Effector memory CD4-positive, alpha-beta T cell (primary cell): Measurements from ENCODE around the gene ZMYND10.

Source experiments
- DNase-seq, 3 donors: peaks; one replicate each; pipeline ENCODE4 v3.0.0-alpha.2; 2020
- H3K27ac ChIP-seq: 2 replicates; pipeline ENCODE4 v1.7.0; 2013; ENCODE audit warnings: mild to moderate bottlenecking, low read length, moderate library complexity; ENCODE audit not compliant: insufficient read depth, poor library complexity, severe bottlenecking
- H3K27me3 ChIP-seq: replicated peaks from 2 replicates; pipeline ENCODE4 v1.7.0; 2013; ENCODE audit warnings: mild to moderate bottlenecking, low read length; ENCODE audit not compliant: insufficient read depth, control insufficient read depth, poor library complexity, severe bottlenecking
- H3K36me3 ChIP-seq: 2 replicates; pipeline ENCODE4 v1.7.0; 2013; ENCODE audit warnings: mild to moderate bottlenecking, low read length, moderate library complexity; ENCODE audit not compliant: control insufficient read depth, insufficient read depth
- H3K4me1 ChIP-seq: 2 replicates; pipeline ENCODE4 v1.7.0; 2013; ENCODE audit warnings: low read length, mild to moderate bottlenecking; ENCODE audit not compliant: control insufficient read depth, insufficient read depth, poor library complexity, severe bottlenecking
- H3K4me3 ChIP-seq: 2 replicates; pipeline ENCODE4 v1.7.0; 2013; ENCODE audit warnings: low read length, low read depth, mild to moderate bottlenecking; ENCODE audit not compliant: insufficient read depth, poor library complexity, severe bottlenecking
- H3K9me3 ChIP-seq: 2 replicates; pipeline ENCODE4 v1.7.0; 2013; ENCODE audit warnings: mild to moderate bottlenecking, low read length, moderate library complexity; ENCODE audit not compliant: control insufficient read depth
- total RNA-seq, 3 donors: gene quantifications; one replicate each; lab custom pipeline; 2026; lab: John Stamatoyannopoulos, UW

ZMYND10 gene
- total RNA-seq, result 0.86 to 2.5 (median 0.96) reads per million in 3 donors

DNA sequence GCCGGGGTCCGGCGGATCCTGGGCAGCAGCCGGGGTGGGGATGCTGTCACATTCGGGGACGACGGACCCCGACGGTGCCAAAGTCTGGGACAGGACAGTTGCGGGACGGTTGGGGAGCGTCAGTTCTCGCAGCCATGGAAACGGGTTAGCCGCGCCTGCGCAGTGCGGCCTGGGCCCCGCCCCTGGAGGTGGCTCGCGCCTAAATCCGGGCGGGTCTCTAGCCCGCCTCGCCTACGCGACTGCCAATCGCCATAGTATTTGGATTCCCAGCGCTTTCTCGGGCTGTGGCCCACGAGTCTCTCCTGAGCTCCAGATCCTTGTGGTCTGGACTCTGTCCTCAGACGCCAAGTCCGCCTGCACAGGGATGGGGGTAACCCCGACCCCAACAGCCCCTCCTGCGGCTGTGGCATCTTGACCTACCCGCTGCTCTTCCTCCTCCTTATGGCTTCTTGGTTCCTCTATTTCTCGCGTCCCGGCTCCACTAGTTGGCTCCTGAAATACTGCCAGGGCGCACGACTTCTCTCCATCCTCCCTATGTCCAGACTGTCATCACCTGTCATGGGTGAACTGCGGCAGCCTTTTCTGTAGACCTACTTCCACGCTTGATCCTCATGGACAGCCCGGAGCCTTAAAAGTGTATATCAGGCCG, at the start of gene ZMYND10:
Gene ZMYND10, minus strand, starts transcription at position 147 of the 649 bp plus-strand sequence. CDS start 153 bp downstream, outside the sequence.
- H3K27me3 ChIP-seq, result no peaks in the 10 kb centered on the region
- peak; percentile 60 to 77 (median 63) for DNase-seq
- no peaks in the 10 kb centered on the region for H3K9me3 ChIP-seq
- peaks cover 16% of the 10 kb centered on the region for H3K36me3 ChIP-seq
- H3K4me3 ChIP-seq, result peak within 1 kb of the TSS; percentile 33
- peaks cover 42% of the 10 kb centered on the region for H3K4me1 ChIP-seq
- no peak within 1 kb of the TSS for H3K27ac ChIP-seq

DNA sequence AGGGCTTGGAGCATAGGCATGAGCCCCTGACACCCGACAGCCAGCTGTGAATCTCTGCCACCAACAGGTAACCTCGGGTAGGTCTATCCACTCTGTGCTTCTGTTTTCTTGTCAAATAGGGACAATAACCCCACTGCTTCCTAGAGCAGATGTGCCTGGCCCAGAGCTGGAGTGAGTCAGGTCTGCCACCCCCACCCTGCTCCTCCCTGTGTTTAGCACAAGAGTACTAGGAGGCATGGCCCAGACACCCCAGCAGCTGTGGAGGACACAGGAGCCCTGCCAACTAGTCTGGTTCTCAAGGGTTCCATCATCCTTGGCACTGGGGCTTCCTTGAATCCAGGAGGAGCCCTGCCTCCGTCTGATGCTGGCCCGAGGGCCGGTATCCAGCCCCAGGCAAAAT, 47.5 kb upstream of the ZMYND10 start:
- Histone ChIP-seq H3K27me3 (no peaks in the 10 kb centered on the region), H3K4me1 (no peaks in the 10 kb centered on the region), H3K4me3 (no peak overlapping the region), H3K27ac (no peak overlapping the region), H3K9me3 (no peaks in the 10 kb centered on the region), H3K36me3 (no peaks in the 10 kb centered on the region)
- no peak for DNase-seq

DNA sequence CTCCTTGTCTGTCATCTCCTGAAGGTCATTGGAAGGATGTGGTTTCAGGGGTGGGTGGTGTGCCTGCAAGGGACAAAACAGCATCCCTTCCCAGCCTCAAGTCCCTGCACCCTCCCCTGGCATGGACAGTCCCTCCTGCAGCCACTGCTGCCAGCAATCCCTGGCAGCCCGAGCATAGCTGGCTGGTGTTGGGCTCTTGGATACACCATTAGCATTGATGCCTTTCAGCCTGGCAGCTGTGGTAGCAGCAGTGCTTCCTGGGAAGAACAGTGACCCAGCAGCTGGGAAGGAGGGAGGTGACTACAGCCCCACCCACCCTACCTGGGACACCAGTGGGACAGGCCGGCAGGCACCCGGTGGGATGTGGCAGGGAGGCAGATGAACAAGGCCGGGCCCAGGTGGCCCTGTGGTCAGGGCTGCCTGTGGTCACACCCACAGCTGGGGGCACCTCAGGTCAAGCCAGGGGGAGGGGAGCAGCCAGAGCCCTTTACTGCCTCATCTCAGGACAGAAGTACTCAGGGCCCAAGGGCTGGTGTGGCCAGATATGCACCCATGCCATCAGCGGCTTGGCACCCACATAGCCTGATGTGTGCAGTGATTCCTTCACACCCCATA, 46.7 kb upstream of the ZMYND10 start:
- Histone ChIP-seq H3K27ac (no peak overlapping the region), H3K9me3 (no peaks in the 10 kb centered on the region), H3K36me3 (no peaks in the 10 kb centered on the region), H3K4me1 (no peaks in the 10 kb centered on the region), H3K4me3 (no peak overlapping the region), H3K27me3 (no peaks in the 10 kb centered on the region)
- no peak for DNase-seq

DNA sequence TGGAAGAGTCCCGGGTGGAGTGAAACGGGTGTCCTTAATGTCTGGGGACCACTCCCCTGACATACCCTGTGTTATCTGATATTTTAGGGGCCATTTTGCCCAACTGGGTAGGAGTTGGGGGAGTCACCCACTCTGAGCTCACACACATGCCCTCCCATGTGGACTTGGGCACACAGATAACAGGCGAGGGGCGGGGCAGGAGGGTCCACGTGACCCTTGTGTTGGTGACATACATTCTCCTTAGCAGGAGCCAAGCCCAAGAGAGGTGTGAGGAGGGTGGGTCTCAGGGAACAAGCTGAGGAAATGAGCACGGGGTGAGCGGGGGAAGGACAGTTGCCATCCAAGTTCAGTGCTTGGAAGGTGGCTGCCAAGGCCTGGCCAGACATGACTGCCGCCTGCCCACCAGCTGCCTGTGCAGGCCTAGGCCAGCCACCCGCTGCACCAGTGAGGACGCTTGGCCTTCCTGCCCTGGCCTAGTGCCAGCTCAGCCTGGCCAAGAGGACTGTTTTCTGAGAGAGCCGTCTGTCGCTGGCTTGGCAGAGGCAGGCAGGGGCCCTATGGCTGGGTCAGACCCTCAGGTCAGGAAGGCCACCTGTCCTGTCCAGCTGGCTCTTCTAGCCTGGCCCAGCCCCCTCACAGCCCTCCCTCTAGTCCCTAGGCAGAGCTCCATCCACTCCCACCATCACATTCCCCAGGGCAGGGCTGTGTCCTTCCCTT, 45.1 kb upstream of the ZMYND10 start:
- Histone ChIP-seq H3K4me3 (no peak overlapping the region), H3K27ac (no peak overlapping the region), H3K36me3 (no peaks in the 10 kb centered on the region), H3K27me3 (no peaks in the 10 kb centered on the region), H3K4me1 (no peaks in the 10 kb centered on the region), H3K9me3 (no peaks in the 10 kb centered on the region)
- no peak for DNase-seq

DNA sequence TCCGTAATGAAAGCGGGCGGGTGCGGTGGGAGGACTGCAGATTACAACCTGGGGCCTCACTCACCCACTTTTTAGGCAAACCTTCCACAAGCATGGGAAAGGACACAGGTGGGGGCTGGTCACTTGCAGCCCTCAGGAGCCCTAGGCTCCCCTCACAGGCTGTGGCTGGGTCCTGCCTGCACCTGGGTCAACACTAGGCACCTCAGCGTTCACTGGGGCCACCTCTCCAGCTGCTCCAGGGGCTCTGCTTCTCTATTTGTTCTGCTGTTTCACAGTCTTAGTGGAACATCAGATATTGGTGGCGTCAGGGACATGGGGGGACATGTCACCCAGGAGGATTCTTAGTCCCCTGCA, 43.9 kb upstream of the ZMYND10 start:
- no peak overlapping the region for H3K27ac ChIP-seq
- H3K4me1 ChIP-seq, result no peaks in the 10 kb centered on the region
- H3K27me3 ChIP-seq, result no peaks in the 10 kb centered on the region
- no peak for DNase-seq
- no peaks in the 10 kb centered on the region for H3K36me3 ChIP-seq
- no peaks in the 10 kb centered on the region for H3K9me3 ChIP-seq
- H3K4me3 ChIP-seq, result no peak overlapping the region

DNA sequence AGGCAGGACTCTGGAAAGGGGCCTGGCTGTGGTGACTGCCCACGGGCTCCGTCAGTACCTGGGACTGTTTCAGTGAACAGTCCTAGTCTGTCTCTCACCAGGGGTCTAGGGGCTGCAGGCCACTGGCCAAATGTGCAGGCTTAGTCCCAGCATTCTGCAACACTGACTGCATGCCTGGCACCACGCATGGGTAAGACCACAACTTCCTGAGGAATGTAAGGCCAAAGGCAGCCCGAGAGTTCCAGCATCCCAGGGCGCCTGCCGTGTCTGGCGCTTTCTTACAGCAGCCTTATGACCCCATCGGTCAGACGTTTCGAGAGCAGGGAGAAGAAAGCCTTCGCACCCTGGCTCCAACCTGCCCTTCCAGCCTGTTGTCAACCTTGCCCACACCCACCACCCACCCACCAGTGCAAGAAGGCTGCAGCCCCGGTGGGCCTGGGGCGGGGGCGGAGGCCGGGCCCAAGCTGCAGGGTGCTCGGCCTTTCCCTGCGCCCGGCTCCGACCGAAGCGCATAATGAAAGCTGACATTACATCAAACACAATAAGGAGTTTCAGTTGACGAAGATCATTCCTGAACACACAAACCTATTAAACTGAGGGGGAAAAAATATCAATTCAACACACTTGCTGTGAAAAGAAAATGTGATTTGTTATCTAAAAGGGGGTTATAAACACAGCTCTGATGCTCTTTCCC, 43.3 kb upstream of the ZMYND10 start:
- H3K4me3 ChIP-seq, result no peak overlapping the region
- H3K27me3 ChIP-seq, result no peaks in the 10 kb centered on the region
- no peak for DNase-seq
- H3K36me3 ChIP-seq, result no peaks in the 10 kb centered on the region
- H3K27ac ChIP-seq, result no peak overlapping the region
- no peaks in the 10 kb centered on the region for H3K4me1 ChIP-seq
- no peaks in the 10 kb centered on the region for H3K9me3 ChIP-seq

DNA sequence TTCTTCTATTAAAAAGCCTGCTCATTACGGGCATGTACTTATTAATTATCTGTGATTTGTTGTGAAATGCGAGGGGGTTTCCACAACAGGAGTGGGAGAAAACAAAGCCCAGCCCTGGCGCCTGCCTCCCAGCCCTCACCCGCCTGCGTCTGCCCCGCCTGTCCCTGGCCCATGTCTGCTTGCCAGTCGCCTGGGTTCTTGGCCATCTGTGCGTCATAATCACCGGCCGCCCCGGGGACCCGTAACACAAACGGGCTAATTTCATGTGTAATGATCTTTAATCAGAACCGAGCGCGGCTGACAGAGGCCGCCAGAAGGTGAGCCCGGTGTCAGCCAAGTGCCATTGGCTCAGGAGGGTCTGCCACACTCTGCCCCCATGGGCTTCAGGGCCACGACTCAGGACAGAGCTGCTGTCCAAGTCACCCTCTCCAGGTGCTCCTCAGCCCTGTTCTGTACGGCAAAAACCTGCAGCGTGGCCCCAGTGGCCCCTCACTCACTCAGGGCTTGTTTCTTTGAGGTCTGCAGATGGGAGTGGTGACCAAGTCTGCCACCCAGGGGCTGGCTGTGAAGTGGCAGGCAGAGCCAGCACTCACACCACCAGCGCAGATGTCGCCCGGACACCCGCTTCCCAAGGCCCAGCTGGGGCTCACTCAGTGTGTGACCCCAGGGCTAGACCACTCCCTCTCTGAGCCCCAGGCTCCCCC, 42.6 kb upstream of the ZMYND10 start:
- Histone ChIP-seq H3K4me3 (no peak overlapping the region), H3K9me3 (no peaks in the 10 kb centered on the region), H3K4me1 (no peaks in the 10 kb centered on the region), H3K27ac (no peak overlapping the region), H3K36me3 (no peaks in the 10 kb centered on the region), H3K27me3 (no peaks in the 10 kb centered on the region)
- no peak for DNase-seq

DNA sequence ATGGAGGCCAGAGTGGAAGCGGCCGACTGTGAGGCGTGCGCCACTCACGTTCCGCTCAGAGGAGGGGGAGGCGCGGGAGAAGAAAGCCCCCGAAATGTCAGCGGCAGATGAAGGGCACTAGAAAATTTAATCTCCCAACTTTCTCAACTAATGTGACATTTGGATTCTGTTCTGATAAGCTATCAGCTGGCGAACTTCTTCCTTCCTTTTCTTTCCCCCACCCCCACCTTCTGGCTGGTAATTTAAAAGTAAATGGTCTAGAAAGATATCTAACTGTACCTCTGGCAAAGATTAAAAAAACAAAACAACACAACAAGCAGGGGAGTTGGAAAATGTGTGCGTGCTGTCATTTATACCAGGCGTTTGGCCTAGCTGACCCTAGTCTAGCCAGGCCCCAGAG, 40.2 kb upstream of the ZMYND10 start:
- no peak for DNase-seq
- Histone ChIP-seq H3K27ac (no peak overlapping the region), H3K36me3 (no peaks in the 10 kb centered on the region)

DNA sequence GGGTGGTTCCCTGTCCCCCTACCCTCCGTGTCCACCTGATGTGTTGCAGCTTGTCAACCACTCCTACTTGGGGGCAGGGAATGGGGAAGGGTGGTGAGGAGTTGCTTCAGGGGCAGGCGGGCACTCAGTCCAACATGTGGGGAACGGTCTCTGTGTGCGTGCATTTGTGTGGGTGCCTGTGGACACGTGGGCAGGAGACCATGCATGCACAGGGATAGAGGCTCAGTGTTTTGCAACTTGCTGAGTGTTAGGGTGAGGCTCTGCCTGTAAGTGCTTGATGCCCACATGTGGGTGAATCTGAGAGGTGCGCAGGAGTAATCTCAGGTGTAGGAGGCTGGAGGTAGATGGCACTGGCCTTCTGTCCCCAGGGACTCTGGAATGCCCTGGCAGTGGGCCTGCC, 38.2 kb upstream of the ZMYND10 start:
- Histone ChIP-seq H3K4me1 (no peaks in the 10 kb centered on the region), H3K27me3 (no peaks in the 10 kb centered on the region), H3K9me3 (no peaks in the 10 kb centered on the region), H3K36me3 (no peaks in the 10 kb centered on the region), H3K4me3 (no peak overlapping the region), H3K27ac (no peak overlapping the region)
- DNase-seq, result no peak

More for the DNA sequence above, 40.2 kb upstream of the ZMYND10 start:
- no peaks in the 10 kb centered on the region for H3K27me3 ChIP-seq
- H3K4me1 ChIP-seq, result no peaks in the 10 kb centered on the region
- no peak overlapping the region for H3K4me3 ChIP-seq
- no peaks in the 10 kb centered on the region for H3K9me3 ChIP-seq
